ENCODE results near the gene PIBF1.

DNA sequence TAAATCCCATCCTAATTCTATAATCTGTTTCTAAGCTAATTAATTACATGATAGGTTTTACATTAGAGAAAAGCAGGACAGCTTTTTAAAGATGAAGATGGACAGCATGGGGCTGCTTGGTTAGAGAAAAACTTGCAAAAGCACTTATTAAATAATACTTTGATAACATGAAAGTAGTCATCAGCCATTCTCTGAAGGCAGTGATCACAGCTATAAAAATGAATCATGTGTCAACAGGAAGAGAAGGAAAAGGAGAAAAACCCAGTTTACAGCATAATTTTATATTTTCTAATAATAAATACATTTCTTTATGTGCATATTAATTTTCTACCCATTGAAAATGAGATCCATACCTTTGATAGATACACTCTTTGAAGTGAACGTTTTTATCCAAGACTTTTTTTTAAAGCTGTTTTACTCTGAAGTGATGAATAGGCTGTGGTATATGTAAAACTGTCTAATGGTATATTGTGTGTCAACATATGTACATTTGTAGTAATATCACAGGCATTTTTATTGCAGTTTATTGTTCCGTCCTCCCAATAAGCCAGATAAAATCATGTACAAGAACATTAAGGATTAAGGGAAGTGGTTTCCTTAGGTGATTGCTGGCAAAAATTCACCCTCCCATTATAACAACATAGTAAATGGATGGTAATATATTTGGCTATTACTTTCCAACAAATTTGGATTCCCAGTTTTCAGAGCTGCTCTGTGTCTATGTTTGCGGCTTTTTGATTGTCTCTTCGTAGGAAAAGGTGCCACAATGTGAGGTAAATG lies 275.5 kb downstream of the PIBF1 start:
- TF ChIP-seq, protein P1, sequence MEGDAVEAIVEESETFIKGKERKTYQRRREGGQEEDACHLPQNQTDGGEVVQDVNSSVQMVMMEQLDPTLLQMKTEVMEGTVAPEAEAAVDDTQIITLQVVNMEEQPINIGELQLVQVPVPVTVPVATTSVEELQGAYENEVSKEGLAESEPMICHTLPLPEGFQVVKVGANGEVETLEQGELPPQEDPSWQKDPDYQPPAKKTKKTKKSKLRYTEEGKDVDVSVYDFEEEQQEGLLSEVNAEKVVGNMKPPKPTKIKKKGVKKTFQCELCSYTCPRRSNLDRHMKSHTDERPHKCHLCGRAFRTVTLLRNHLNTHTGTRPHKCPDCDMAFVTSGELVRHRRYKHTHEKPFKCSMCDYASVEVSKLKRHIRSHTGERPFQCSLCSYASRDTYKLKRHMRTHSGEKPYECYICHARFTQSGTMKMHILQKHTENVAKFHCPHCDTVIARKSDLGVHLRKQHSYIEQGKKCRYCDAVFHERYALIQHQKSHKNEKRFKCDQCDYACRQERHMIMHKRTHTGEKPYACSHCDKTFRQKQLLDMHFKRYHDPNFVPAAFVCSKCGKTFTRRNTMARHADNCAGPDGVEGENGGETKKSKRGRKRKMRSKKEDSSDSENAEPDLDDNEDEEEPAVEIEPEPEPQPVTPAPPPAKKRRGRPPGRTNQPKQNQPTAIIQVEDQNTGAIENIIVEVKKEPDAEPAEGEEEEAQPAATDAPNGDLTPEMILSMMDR (IDR thresholded peaks at IDR 0.05), result no peak
- no peak for TF ChIP-seq POLR2A (IDR thresholded peaks at IDR 0.05)

Measured in lower leg skin (tissue), 3 donors.